GM18519 (cell line): ENCODE measurements around the gene KCNK10.
"Not testable (repeated sequence)": the region's sequence is repeated elsewhere in the genome, so short reads cannot be mapped to it uniquely, and the experiment has no call there.

ENCODE experiments used
- ATAC-seq: cut with Tn5 transposase; IDR thresholded peaks from one replicate; pipeline ENCODE4 v1.9.1; 2021; ENCODE audit warnings: mild to moderate bottlenecking, moderate library complexity; ENCODE audit not compliant: unreplicated experiment, low FRiP score

Gene KCNK10

DNA sequence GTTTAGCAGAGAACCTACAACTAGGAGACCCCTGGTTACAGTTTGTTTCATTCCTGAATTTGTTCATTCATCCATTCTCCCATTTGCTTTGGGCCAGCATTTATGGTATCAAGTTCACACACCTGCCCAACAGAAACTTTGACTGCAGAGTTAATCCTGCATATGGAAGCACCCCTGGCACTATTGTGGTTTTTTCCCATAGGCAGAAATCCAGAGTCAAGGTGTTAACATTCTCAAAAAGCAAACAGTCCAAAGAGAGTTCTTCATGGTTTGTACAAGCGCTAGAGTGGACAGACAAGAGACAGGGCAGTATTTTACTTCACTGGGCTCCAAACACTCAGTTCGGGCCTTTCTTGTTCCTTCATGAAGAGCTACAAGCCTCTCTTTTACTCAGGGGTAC lies 51.9 kb downstream of the KCNK10 start:
- no peak for ATAC-seq

- no peak for ATAC-seq
These were observed 52.3 kb downstream of the KCNK10 start for GRCh38 chr14:88270776-88271175.

- no peak for ATAC-seq
These were observed 53.2 kb downstream of the KCNK10 start for GRCh38 chr14:88269806-88270420.

DNA sequence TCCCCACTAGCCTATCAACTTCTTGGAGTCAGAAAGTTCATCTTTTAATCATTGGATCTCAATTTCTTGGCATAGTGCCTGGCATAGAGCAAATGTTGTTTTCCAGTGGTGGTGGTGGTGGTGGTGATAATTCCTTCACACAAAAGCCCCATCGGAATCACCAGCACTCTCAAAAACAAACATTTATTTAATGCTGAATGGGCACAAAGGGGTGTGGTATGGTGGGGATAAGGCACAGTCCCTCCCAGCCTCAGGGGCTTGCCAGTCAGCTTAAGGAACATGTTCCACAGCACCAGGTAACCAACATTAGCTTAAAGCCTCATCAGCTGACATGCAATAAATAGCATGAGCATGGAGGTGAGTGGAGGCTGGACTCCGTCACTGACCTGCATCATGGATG lies 56.6 kb downstream of the KCNK10 start:
- no peak for ATAC-seq

DNA sequence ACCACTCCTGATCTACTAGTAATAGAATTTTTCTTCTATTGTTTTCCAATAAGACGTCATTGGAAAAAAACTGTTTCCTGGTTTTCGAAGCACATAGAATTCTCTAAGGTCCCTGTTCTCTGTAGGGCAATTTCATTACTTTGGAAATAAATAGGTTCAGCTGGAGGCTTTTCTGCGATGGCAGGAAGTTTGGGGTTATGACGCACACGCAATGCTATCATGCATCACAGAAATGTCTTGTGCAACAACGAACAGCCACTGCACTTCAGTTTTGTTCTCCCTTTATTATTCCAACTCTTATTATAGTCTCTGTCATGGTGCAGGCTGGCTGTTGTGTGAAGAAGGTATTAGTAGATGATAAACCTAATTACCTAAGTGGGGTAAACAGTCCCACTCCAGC lies 59.0 kb downstream of the KCNK10 start:
- no peak for ATAC-seq

DNA sequence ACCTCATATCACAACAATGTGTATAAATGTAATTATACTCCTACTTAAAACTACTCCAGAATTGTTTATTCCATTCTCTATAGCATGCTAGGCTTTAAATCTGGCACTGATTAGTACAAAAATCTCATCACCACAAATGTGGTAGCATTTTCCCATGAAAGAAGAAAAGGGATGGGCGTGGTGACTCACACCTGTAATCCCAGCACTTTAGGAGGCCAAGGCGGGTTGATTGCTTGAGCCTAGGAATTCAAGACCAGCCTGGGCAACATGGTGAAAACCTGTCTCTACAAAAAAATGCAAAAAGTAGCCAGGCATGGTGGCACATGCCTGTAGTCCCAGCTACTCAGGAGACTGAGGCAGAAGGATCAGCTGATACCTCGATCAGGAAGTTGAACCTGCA lies 61.8 kb downstream of the KCNK10 start:
- not testable (repeated sequence) for ATAC-seq

DNA sequence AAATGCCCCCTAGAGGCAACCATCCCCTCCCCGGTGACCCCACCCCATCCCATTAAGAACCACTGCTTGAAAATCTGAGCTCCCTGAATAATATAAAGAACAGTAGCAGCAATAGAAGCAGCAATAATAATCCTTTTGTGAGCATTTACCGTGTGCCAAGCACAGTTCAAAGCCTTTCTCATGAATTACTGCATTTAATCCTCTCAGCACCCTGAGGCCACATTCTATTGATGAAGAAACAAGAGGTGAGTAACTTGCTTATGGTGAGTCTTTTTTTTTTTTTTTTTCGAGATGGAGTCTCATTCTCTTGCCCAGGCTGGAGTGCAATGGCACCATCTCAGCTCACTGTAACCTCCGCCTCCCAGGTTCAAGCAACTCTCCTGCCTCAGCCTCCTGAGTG lies 65.0 kb downstream of the KCNK10 start:
- no peak for ATAC-seq

DNA sequence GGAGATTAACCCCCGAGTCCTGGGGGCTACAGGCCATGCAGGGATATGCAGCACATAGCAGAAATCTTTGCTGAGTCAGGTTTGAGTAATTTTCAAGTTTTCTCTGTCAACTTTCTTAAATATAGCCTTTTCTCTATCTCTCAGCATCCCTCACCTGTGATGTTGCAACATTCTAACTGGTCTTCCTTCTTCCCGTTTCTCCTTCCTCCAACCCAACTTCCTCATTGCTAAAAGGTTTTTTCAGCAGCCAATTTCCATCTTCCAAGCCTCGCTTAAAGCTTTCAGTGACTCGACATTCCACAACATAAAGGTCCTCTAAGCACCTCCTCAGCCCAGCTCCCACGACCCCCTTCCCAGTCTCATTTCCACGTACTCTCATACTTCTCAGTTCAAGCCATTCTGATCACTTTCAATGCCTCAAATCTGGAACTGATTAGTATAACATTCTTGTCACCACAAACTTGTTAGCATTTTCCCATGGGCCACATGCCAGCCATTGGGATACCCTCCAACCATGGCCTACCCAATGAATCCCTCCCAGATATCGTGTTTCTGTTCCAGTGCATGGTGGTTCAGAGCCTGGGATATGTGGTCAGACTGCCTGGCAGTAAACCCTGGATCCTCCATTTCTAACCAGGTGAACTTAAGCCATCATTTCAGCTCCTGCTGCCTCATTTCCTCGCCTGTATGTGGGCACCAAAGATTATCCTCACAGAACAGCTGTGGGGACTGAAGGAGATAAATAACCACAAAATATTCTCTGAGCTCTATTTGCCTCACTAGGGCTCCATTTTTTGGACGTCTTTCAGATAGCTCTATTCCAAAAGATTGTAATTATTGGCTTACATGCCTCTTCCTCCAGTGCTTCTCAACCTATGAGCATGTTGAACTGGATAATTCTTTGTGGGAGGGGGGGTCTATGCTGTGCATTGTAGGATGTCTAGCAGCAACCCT lies 65.8 kb downstream of the KCNK10 start:
- ATAC-seq = no peak

DNA sequence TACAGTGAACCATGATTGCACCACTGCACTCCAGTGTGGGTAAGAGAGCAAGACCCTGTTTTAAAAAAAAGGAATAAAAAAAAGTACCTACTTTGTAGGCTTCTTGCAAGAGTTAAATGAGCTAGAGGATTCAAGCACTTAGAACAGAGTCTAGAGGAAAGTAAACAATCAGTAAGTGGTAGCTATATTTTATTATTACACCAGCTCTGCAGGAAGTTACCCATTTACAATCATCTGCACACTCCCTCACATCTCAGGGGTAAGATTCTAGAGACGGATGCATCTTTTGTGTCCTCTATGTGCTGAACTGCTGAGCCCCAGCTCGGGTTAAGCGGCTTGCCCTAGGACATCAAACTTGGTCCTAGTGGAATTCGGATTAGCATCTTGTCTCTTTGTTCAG lies 67.3 kb downstream of the KCNK10 start:
- no peak for ATAC-seq

DNA sequence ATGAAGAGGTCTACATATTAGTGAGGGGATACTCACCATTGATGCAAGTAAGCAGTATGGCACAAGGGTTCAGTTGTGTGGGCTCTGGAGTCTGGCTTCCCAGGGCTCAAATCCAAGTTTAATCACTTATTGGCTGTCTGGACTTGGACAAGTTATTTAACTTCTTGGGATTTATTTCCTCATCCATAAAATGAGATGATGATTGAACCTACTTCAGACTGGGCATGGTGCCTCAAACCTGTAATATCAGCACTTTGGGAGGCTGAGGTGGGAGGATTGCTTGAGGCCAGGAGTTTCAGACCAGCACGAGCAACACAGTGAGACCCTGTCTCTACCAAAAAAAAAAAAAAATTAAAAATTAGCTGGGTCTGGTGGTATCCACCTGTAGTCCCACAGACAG lies 67.9 kb downstream of the KCNK10 start:
- ATAC-seq = no peak

GRCh38 chr14:88252498-88252897 lies 70.6 kb downstream of the KCNK10 start:
- ATAC-seq = no peak

GRCh38 chr14:88251650-88252049 lies 71.4 kb downstream of the KCNK10 start:
- no peak for ATAC-seq

GRCh38 chr14:88249266-88249665 lies 73.8 kb downstream of the KCNK10 start:
- ATAC-seq = no peak

DNA sequence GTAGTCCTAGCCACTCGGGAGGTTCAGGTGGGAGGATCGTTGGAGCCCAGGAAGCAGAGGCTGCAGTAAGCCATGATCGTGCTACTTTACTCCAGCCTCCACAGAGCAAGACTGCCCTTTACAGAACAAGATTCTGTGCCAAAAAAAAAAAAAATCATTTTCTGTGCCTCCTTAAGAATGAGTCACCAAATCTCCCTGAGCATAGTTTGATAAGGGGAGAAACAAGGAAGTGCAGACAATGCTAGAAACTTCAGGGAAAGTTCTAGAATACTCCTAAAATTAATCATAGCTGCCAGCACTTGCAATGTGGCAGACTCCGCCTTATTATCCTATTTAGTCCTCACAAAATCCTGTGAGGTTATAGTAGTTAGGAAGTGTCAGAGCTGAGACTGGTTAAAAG lies 74.5 kb downstream of the KCNK10 start:
- no peak for ATAC-seq

GRCh38 chr14:88247228-88247627 lies 75.8 kb downstream of the KCNK10 start:
- no peak for ATAC-seq

DNA sequence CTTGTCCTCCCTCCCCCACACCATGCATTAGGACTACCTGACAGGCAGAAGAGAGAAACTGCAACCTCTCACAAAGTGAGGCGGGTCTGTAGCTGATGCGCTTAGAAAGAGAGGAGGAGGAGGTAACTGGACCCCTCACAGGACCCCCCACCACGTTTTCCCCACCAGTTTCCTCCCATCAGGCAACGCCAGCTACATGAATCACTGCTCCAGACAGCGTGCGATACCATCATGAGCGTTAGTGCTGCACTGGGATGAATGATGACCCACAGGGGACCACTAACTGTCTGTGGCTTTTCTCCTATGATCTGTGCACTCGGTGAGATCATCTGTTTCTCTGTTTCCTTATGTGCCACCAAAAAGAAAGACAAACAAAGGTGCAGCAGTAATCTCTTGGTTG lies 77.7 kb downstream of the KCNK10 start:
- ATAC-seq = no peak

DNA sequence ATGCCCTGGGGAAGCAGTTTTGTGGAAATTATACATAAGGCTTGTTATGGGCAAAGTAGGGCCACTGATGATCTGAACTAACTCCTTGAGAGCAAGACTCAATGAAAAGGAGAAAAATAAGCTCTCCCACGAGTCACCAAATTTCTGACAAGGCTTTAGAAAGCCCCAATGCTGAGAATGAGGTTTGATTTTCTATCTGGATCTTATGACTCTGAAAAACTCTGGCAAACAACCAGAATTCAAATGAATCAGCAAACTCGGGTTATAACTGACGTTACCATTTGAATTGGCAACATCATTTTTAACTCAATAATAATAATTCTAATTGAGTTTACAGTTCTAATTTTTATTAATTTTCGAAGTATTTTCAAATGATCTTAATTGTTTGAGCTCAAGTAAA lies 79.1 kb downstream of the KCNK10 start:
- ATAC-seq = no peak

GRCh38 chr14:88242446-88242845 lies 80.6 kb downstream of the KCNK10 start:
- ATAC-seq = no peak

DNA sequence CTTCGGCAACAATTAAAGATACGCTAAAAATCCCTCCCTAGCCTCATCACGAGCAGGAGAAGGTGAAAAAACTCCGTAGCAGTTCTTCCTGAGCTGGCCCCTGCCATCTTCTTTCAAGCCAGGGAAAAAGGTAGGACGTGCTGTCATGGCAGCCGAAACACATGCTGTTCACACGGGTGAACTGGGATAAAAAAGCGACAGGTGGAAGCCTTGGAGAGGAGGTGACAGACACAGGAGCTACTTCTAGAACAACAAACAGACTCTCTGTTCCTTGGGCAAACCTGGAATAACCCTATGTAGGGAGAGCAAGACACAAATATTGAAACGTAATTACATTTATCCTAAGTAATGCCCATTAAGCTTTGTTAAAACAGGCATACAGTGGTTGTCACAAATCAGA lies 81.3 kb downstream of the KCNK10 start:
- ATAC-seq = no peak

GRCh38 chr14:88234442-88234841 lies 88.6 kb downstream of the KCNK10 start:
- no peak for ATAC-seq

GRCh38 chr14:88233915-88234314 lies 89.2 kb downstream of the KCNK10 start:
- no peak for ATAC-seq

DNA sequence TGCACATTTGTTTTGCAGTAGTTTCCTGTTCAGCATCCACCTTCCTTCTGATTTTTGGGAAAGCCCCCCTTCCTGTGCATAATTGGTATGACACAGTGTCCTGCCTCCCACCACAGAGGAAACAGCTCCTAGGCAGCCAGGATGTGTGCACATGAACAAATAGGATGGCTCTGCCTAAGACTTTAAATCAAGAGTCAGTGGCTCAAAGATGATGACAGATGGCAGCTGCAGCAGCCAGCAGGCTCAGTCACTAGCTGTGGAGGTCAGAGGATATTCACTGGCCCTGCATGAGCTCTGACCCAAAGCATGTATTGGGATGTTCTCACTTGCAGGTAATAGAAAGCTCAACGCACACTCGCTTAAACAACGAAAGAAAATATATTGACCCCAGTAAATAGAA lies 90.3 kb downstream of the KCNK10 start:
- ATAC-seq = no peak
